A673 (cell line): ENCODE measurements around the gene FAM89A.

Experiments used
- EZH2 ChIP-seq: fragments of 200-600 bp; sonication (generic); IDR thresholded peaks from 2 replicates; pipeline ENCODE4 v1.6.1; 2017; ENCODE audit warnings: borderline replicate concordance, low read depth, mild to moderate bottlenecking, mixed read lengths, antibody characterized with exemption, low read length; ENCODE audit not compliant: poor library complexity, severe bottlenecking
- TF ChIP-seq, protein P1 (sequence below): fragments of 300-800, 200-600 bp; sonication (generic); conservative IDR thresholded peaks from 2 replicates; pipeline ENCODE4 v1.5.1; 2017; ENCODE audit warnings: low read depth, mild to moderate bottlenecking, antibody characterized with exemption, low read length, moderate library complexity, mixed read lengths

- TF ChIP-seq, protein P1, sequence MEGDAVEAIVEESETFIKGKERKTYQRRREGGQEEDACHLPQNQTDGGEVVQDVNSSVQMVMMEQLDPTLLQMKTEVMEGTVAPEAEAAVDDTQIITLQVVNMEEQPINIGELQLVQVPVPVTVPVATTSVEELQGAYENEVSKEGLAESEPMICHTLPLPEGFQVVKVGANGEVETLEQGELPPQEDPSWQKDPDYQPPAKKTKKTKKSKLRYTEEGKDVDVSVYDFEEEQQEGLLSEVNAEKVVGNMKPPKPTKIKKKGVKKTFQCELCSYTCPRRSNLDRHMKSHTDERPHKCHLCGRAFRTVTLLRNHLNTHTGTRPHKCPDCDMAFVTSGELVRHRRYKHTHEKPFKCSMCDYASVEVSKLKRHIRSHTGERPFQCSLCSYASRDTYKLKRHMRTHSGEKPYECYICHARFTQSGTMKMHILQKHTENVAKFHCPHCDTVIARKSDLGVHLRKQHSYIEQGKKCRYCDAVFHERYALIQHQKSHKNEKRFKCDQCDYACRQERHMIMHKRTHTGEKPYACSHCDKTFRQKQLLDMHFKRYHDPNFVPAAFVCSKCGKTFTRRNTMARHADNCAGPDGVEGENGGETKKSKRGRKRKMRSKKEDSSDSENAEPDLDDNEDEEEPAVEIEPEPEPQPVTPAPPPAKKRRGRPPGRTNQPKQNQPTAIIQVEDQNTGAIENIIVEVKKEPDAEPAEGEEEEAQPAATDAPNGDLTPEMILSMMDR, result no peak
- TF ChIP-seq EZH2, result no peak
Observed at GRCh38 chr1:230979952-230980351, 60.1 kb downstream of the FAM89A start.
